IMR-90 (cell line): ENCODE data around the gene CYP8B1. TPM values are rescaled to one million over a fixed set of nuclear protein-coding genes. Genes with fewer than 3 reads are reported as not detected.

Experiments used
- ATAC-seq: fragments of 200-7000 bp; cut with Tn5 transposase; 2 replicates; pipeline ENCODE4 v1.9.1; 2020; ENCODE audit warnings: low read depth, mild to moderate bottlenecking, moderate library complexity
- BruUV-seq: library from RNA; stranded (reverse); fragments of 400-500 nt; replicated peaks from 2 replicates; lab custom pipeline; 2021; lab: Mats Ljungman, UMichigan
- CTCF ChIA-PET: fragments of 300-600 bp; formaldehyde crosslinking; extraction: SDS; loops from one replicate; lab custom pipeline; 2021; ENCODE audit warnings: antibody characterized with exemption; lab: Yijun Ruan, JAX
- POLR2A ChIA-PET: fragments of 300-600 bp; sonication (Branson Sonifier 250); formaldehyde crosslinking; loops from one replicate; lab custom pipeline; 2022; ENCODE audit warnings: antibody characterized with exemption; ENCODE audit not compliant: unreplicated experiment; lab: Charles Lee
- DNase-seq: peaks from one replicate; pipeline ENCODE4 v3.0.0; 2013
- H2AFZ ChIP-seq: replicated peaks from 2 replicates; pipeline ENCODE3; 2013; ENCODE audit warnings: low read length, mild to moderate bottlenecking; ENCODE audit not compliant: poor library complexity
- H2AK5ac ChIP-seq: 2 replicates; pipeline ENCODE4 v1.6.1; 2013; ENCODE audit warnings: low read depth, low read length, inconsistent platforms
- H2AK9ac ChIP-seq: replicated peaks from 2 replicates; pipeline ENCODE3; 2013; ENCODE audit warnings: mild to moderate bottlenecking, low read depth, low read length, moderate library complexity; ENCODE audit not compliant: poor library complexity
- H2BK120ac ChIP-seq: 2 replicates; pipeline ENCODE4 v1.6.1; 2013; ENCODE audit warnings: low read depth, low read length, inconsistent platforms
- H2BK15ac ChIP-seq: 3 replicates; pipeline ENCODE4 v1.6.1; 2013; ENCODE audit warnings: low read depth, low read length, inconsistent platforms
- H2BK20ac ChIP-seq: 2 replicates; pipeline ENCODE4 v1.6.1; 2013; ENCODE audit warnings: low read depth, mild to moderate bottlenecking, inconsistent platforms, low read length, moderate library complexity
- H2BK5ac ChIP-seq: 2 replicates; pipeline ENCODE4 v1.6.1; 2013; ENCODE audit warnings: mild to moderate bottlenecking, low read depth, low read length, inconsistent platforms; ENCODE audit not compliant: poor library complexity, severe bottlenecking
- H3K14ac ChIP-seq: replicated peaks from 2 replicates; pipeline ENCODE4 v1.6.1; 2013; ENCODE audit warnings: low read depth, low read length, inconsistent platforms
- H3K18ac ChIP-seq: 2 replicates; pipeline ENCODE4 v1.6.1; 2013; ENCODE audit warnings: low read depth, low read length, control low read depth
- H3K23ac ChIP-seq: 2 replicates; pipeline ENCODE4 v1.6.1; 2013; ENCODE audit warnings: low read depth, low read length, inconsistent platforms
- H3K27ac ChIP-seq: 2 replicates; pipeline ENCODE4 v1.5.1; 2013; ENCODE audit warnings: mild to moderate bottlenecking, control low read depth, low read length; ENCODE audit not compliant: insufficient read depth
- H3K27me3 ChIP-seq: 2 replicates; pipeline ENCODE4 v1.6.1; 2013; ENCODE audit warnings: low read length; ENCODE audit not compliant: control insufficient read depth, insufficient read depth
- H3K36me3 ChIP-seq: 2 replicates; pipeline ENCODE4 v1.6.1; 2013; ENCODE audit warnings: low read length, mixed read lengths; ENCODE audit not compliant: control insufficient read depth, insufficient read depth
- H3K4ac ChIP-seq: 2 replicates; pipeline ENCODE4 v1.6.1; 2013; ENCODE audit warnings: low read depth, low read length, inconsistent platforms
- H3K4me1 ChIP-seq: 2 replicates; pipeline ENCODE4 v1.6.1; 2013; ENCODE audit warnings: low read length, mixed read lengths; ENCODE audit not compliant: control insufficient read depth, insufficient read depth
- H3K4me2 ChIP-seq: 2 replicates; pipeline ENCODE4 v1.6.1; 2013; ENCODE audit warnings: low read depth, mild to moderate bottlenecking, control low read depth, low read length, moderate library complexity
- H3K4me3 ChIP-seq: 2 replicates; pipeline ENCODE4 v1.5.1; 2013; ENCODE audit warnings: low read depth, mild to moderate bottlenecking, control low read depth, low read length, moderate library complexity; ENCODE audit not compliant: insufficient read depth
- H3K56ac ChIP-seq: 2 replicates; pipeline ENCODE4 v1.6.1; 2013; ENCODE audit warnings: low read length, inconsistent platforms; ENCODE audit not compliant: insufficient read depth; ENCODE audit errors: extremely low read depth
- H3K79me1 ChIP-seq, 2 experiments: 2 replicates each; pipeline ENCODE4 v1.6.1; 2013; ENCODE audit warnings: low read length in 2 of 2, inconsistent platforms in 1 of 2, low read depth in 1 of 2
- H3K9ac ChIP-seq: 2 replicates; pipeline ENCODE4 v1.6.1; 2013; ENCODE audit warnings: low read depth, low read length, control low read depth
- H3K9me1 ChIP-seq: 2 replicates; pipeline ENCODE4 v1.6.1; 2013; ENCODE audit warnings: low read length, inconsistent platforms; ENCODE audit not compliant: insufficient read depth
- H3K9me3 ChIP-seq: 2 replicates; pipeline ENCODE4 v1.6.1; 2013; ENCODE audit warnings: low read length; ENCODE audit not compliant: control insufficient read depth, insufficient read depth
- H4K20me1 ChIP-seq: 2 replicates; pipeline ENCODE4 v1.6.1; 2013; ENCODE audit warnings: low read length, inconsistent platforms; ENCODE audit not compliant: insufficient read depth
- H4K5ac ChIP-seq: 2 replicates; pipeline ENCODE4 v1.6.1; 2013; ENCODE audit warnings: mild to moderate bottlenecking, low read depth, low read length, control low read depth
- H4K8ac ChIP-seq, 2 experiments: 2 replicates each; pipeline ENCODE4 v1.6.1; 2013; ENCODE audit warnings: low read depth in 2 of 2, low read length in 2 of 2, control low read depth in 1 of 2, inconsistent platforms in 1 of 2
- H4K91ac ChIP-seq: 2 replicates; pipeline ENCODE4 v1.6.1; 2013; ENCODE audit warnings: low read depth, low read length, inconsistent platforms; ENCODE audit not compliant: insufficient read depth
- FOS ChIP-seq: fragments of 150-350 bp; IDR thresholded peaks from 2 replicates; pipeline ENCODE4 v1.6.1; 2016; ENCODE audit warnings: low read depth, low read length
- MAFK ChIP-seq: IDR thresholded peaks from 2 replicates; pipeline ENCODE4 v1.6.1; 2012; ENCODE audit warnings: low read depth, low read length, improper control_type of control experiment
- NFE2L2 ChIP-seq: fragments of 150-350 bp; IDR thresholded peaks from 2 replicates; pipeline ENCODE4 v1.6.1; 2016; ENCODE audit warnings: low read depth, mild to moderate bottlenecking, low read length
- RFX5 ChIP-seq: IDR thresholded peaks from 2 replicates; pipeline ENCODE4 v1.8.0; 2012; ENCODE audit warnings: low read depth, mild to moderate bottlenecking, low read length, moderate library complexity
- USF2 ChIP-seq: fragments of 150-350 bp; IDR thresholded peaks from 2 replicates; pipeline ENCODE4 v1.6.1; 2017; ENCODE audit warnings: mild to moderate bottlenecking, antibody characterized with exemption, low read length, low read depth
- WGBS, 2 experiments: methylation state at CpG; one replicate each; pipeline versions ENCODE4 v1.1.5 to v1.1.7; 2013; ENCODE audit warnings: missing lambda C conversion rate in 2 of 2; ENCODE audit not compliant: insufficient read length in 1 of 2; ENCODE audit errors: extremely low coverage in 2 of 2; 5-methylcytosine and 5-hydroxymethylcytosine counted together
- dilution Hi-C: fragments of 300-500 bp; cut with HindIII; formaldehyde crosslinking; loops from one replicate; pipeline ENCODE4 v1.14.3; 2018; ENCODE audit warnings: low sequenced_read_pairs; ENCODE audit not compliant: unreplicated experiment
- in situ Hi-C: fragments of 300-500 bp; cut with MboI; formaldehyde crosslinking; loops from 3 replicates; pipeline ENCODE4 v1.14.3; 2019; ENCODE audit warnings: low sequenced_read_pairs, inconsistent platforms, mixed read lengths
- intact Hi-C: fragments of 100-400 bp; cut with micrococcal nuclease; formaldehyde crosslinking; loops from 2 replicates; pipeline ENCODE4 v1.10.0; 2022
- polyA plus RNA-seq, 3 experiments: library from polyadenylated mRNA; depleted of rRNA; stranded (reverse); fragments of >200 nt; gene quantifications; 2 replicates each; pipeline ENCODE4 v1.2.3, GENCODE V29; 2012; ENCODE audit warnings: low replicate concordance in 1 of 3
- total RNA-seq: library from RNA; depleted of rRNA; stranded (reverse); fragments of >200 nt; gene quantifications from 2 replicates; pipeline ENCODE4 v1.2.3, GENCODE V29; 2012

The CYP8B1 gene
- total and polyA plus RNA-seq, 2 of the 4 experiments (the other 2 are of a cell fraction), result not detected

GRCh38 chr3:42827654-42828053, 48.0 kb downstream of the CYP8B1 start:
- intact Hi-C loops (no loop called here), in situ Hi-C loops (no loop called here), dilution Hi-C loops (no loop called here)
- H3K9ac ChIP-seq, result no peak overlapping the region
- H2AFZ ChIP-seq, result no peak overlapping the region
- no peak overlapping the region for H2AK9ac ChIP-seq
- H3K27ac ChIP-seq, result no peak overlapping the region
- H4K5ac ChIP-seq, result no peak overlapping the region
- H3K14ac ChIP-seq, result no peak overlapping the region
- no peak overlapping the region for H3K56ac ChIP-seq
- H3K79me1 ChIP-seq, result no peaks in the 10 kb centered on the region
- no peak overlapping the region for H4K91ac ChIP-seq
- H3K4me1 ChIP-seq, result peaks cover 5% of the 10 kb centered on the region
- CTCF ChIA-PET, result no interaction called here
- H3K9me3 ChIP-seq, result no peaks in the 10 kb centered on the region
- no CpG with 5 or more reads among the region's 4 CpGs for WGBS, 2 experiments
- H3K9me1 ChIP-seq, result peaks cover 4% of the 10 kb centered on the region; the same call in 1 of the 2 replicates
- H3K4me2 ChIP-seq, result no peak overlapping the region
- H2AK5ac ChIP-seq, result no peak overlapping the region
- no peak for TF ChIP-seq USF2
- TF ChIP-seq NFE2L2, result no peak
- TF ChIP-seq MAFK, result no peak
- TF ChIP-seq FOS, result no peak
- TF ChIP-seq RFX5, result no peak
- no peak overlapping the region for H2BK20ac ChIP-seq
- H3K23ac ChIP-seq, result no peak overlapping the region
- no peak for ATAC-seq
- peaks cover 12% of the 10 kb centered on the region for H3K27me3 ChIP-seq
- DNase-seq, result no peak
- POLR2A ChIA-PET, result no interaction called here
- no peak overlapping the region for H2BK120ac ChIP-seq
- H2BK15ac ChIP-seq, result no peak overlapping the region
- H2BK5ac ChIP-seq, result no peak overlapping the region
- H4K20me1 ChIP-seq, result no peaks in the 10 kb centered on the region
- H3K36me3 ChIP-seq, result no peaks in the 10 kb centered on the region
- no peak overlapping the region for H3K4ac ChIP-seq
- H3K4me3 ChIP-seq, result no peak overlapping the region
- no peak overlapping the region for H3K18ac ChIP-seq
- H4K8ac ChIP-seq, result no peak overlapping the region
- no TSS peak for BruUV-seq
